Esophagus muscularis mucosa (tissue), 4 donors: ENCODE results near the gene KSR1.

Experiments used
- CTCF ChIP-seq, 3 experiments: fragments of 200-600 bp in 2 of 3; fragments of 450-650 bp in 1 of 3; sonication (generic) in 2 of 3; IDR thresholded peaks; one replicate each; pipeline ENCODE4 v1.5.1; 2017 to 2019; ENCODE audit warnings: antibody characterized with exemption in 3 of 3, mild to moderate bottlenecking in 2 of 3, moderate library complexity in 1 of 3
- EP300 ChIP-seq: sonication (generic); formaldehyde crosslinking; IDR thresholded peaks from one replicate; pipeline ENCODE4 v1.6.1; 2017; ENCODE audit warnings: antibody characterized with exemption
- POLR2A ChIP-seq: fragments of 450-650 bp; IDR thresholded peaks from one replicate; pipeline ENCODE4 v1.6.1; 2017; ENCODE audit warnings: antibody characterized with exemption, moderate library complexity, mild to moderate bottlenecking, low read depth
- POLR2AphosphoS5 ChIP-seq, 2 donors: sonication (generic); formaldehyde crosslinking; IDR thresholded peaks; one replicate each; pipeline ENCODE4 v1.6.1; 2017; ENCODE audit warnings: antibody characterized with exemption in 2 of 2

DNA sequence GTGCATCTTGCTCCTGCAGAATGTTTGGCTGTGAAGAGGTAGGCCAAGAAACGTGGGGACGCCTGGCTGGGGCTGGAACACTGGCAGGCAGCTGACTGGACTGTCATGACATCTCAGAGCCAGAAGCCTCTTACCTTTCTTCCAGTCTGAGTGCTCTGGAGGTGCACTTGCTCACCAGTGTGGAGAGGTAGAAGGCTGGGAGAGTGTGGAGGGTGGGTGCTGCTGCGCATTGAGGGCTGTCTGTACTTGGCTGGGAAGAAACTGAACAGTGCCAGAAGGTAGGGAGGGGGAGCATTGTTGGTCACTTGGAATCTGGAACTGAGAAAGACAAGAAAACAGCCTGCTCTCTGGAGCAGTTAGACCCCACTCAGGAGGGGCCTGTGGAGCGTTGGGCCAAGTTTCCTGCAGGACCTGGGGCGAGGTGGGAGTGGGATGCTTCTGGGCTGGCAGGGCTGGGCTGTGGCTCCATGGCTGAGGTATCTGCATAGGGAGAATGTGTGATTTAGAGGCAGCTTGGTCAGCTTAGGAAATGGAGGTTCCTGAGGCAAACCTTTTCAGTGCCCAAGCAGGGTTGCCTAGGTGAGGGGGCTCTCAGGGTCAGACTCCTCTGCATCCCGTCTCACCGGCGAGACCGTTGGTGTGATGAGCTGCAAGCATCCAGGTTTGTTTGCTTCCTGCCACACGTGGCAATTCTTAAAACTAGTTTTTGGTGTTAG, 55.1 kb downstream of the KSR1 start:
- TF ChIP-seq POLR2AphosphoS5 (IDR thresholded peaks at IDR 0.05) (no peak), CTCF (IDR thresholded peaks at IDR 0.05) (no peak), EP300 (no peak), POLR2A (no peak)
